Measurements from ENCODE around the gene HOGA1. TPM values are rescaled to one million over a fixed set of nuclear protein-coding genes. Genes with fewer than 3 reads are reported as not detected.

HOGA1 gene
- total and polyA plus RNA-seq, 2 of the 13 experiments (the other 11 are each of a cell fraction or from before 2014, with no cell fraction given): 7.6 to 19.5 TPM

- Histone ChIP-seq H3K9me3 (ENCODE audit: low read length) (no peaks in the 10 kb centered on the region), H3K9ac (ENCODE audit: insufficient read depth, low read depth, low read length) (peak overlapping the region; percentile 66), H3K79me2 (ENCODE audit: insufficient read depth, low read length) (peaks cover 3% of the 10 kb centered on the region), H4K20me1 (ENCODE audit: insufficient read depth, low read length) (no peaks in the 10 kb centered on the region), H3K27me3 (ENCODE audit: control insufficient read depth in 1 of 2, insufficient read depth in 2 of 2, low read length in 2 of 2) (peaks cover 0 to 12% of the 10 kb centered on the region in 2 experiments; a peak in 1 of 5 replicates), H3K36me3 (replicated peaks in 1 of 2; ENCODE audit: control insufficient read depth in 1 of 2, insufficient read depth in 2 of 2, low read length in 2 of 2) (no peaks in the 10 kb centered on the region; a peak in 1 of 5 replicates), H3K4me1 (ENCODE audit: insufficient read depth, low read length) (peaks cover 67% of the 10 kb centered on the region), H3K4me3 (replicated peaks in 1 of 3; ENCODE audit: insufficient read depth in 1 of 3, low read depth in 2 of 3, low read length in 3 of 3) (peak overlapping the region; percentile 48 to 72 (median 54)), H2AFZ (ENCODE audit: low read length) (peak overlapping the region; percentile 12), H3K27ac (ENCODE audit: extremely low read length, insufficient read depth, low read length) (peak overlapping the region; percentile 69), H3K4me2 (ENCODE audit: low read depth, low read length) (peak overlapping the region; percentile 91)
- ChIA-PET CTCF (ENCODE audit: low intra/inter-chr PET ratio, low total read pairs) (no interaction called here), POLR2A (interaction anchor here (0.9 to 2.9 kb wide), 7 partner anchors 10 to 102 kb away, joined by 3 to 23 read pairs (median 8); partner anchors contain the start of genes ANKRD2 and AVPI1)
- intact Hi-C loops (cut with micrococcal nuclease; ENCODE audit: unreplicated experiment) (loop anchor here (1.0 kb wide), 1 partner anchor 11 kb away; no protein-coding TSS in a partner anchor), in situ Hi-C loops (cut with HindIII; ENCODE audit: extremely low pct_ligation_motif_present, low pct_unique_long_range_greater_than_20kb) (no loop called here)
- ATAC-seq (peak; percentile 12), DNase-seq (ENCODE audit: low spot score) (peak; percentile 18), FAIRE-seq (peak; percentile 84)
- 11% methylated on average over 3 of the region's 5 CpGs for WGBS (ENCODE audit: low lambda C conversion rate)
- BruUV-seq (replicated peaks): no TSS peak
- TF ChIP-seq SNAPC2 (CRISPR knock-in tag; IDR thresholded peaks at IDR 0.05): 0 out of 2 replicates have a peak, but pooled peaks have one; percentile 63
- no peak for TF ChIP-seq ELF1 (CRISPR knock-in tag; IDR thresholded peaks at IDR 0.05)
- TF ChIP-seq JUND (CRISPR knock-in tag; IDR thresholded peaks at IDR 0.05): 0 out of 2 replicates have a peak, but pooled peaks have one; percentile 10
- TF ChIP-seq SOX13 (IDR thresholded peaks at IDR 0.05): no peak
- TF ChIP-seq SOX13 (CRISPR knock-in tag; conservative IDR thresholded peaks at IDR 0.05 in 1 of 2, IDR thresholded peaks at IDR 0.05 in 1 of 2): peak in 1 of 2 experiments; percentile 23; a peak in 1 of 4 replicates
- TF ChIP-seq RXRB (CRISPR knock-in tag; IDR thresholded peaks at IDR 0.05; ENCODE audit: borderline replicate concordance): 0 out of 2 replicates have a peak, but pooled peaks have one; percentile 33
- peak; percentile 17; the same call in 1 of the 3 replicates for TF ChIP-seq MXI1 (IDR thresholded peaks at IDR 0.05; ENCODE audit: borderline replicate concordance, low read depth, low read length)
- TF ChIP-seq IRF9 (CRISPR knock-in tag; IDR thresholded peaks at IDR 0.05; ENCODE audit: borderline replicate concordance): peak; percentile 68; the same call in 1 of the 2 replicates
- peak; percentile 93 for TF ChIP-seq TFDP1 (CRISPR knock-in tag; IDR thresholded peaks at IDR 0.05; ENCODE audit: borderline replicate concordance)
- TF ChIP-seq MYC (CRISPR knock-in tag; IDR thresholded peaks at IDR 0.05; ENCODE audit: borderline replicate concordance): peak; percentile 54; the same call in 1 of the 2 replicates
- TF ChIP-seq ZNF354B (CRISPR knock-in tag; IDR thresholded peaks at IDR 0.05): 0 out of 2 replicates have a peak, but pooled peaks have one; percentile 36
- TF ChIP-seq, protein P1, sequence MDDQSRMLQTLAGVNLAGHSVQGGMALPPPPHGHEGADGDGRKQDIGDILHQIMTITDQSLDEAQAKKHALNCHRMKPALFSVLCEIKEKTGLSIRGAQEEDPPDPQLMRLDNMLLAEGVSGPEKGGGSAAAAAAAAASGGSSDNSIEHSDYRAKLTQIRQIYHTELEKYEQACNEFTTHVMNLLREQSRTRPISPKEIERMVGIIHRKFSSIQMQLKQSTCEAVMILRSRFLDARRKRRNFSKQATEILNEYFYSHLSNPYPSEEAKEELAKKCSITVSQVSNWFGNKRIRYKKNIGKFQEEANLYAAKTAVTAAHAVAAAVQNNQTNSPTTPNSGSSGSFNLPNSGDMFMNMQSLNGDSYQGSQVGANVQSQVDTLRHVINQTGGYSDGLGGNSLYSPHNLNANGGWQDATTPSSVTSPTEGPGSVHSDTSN (CRISPR knock-in tag; IDR thresholded peaks at IDR 0.05; ENCODE audit: borderline replicate concordance): no peak
- peak; percentile 66; the same call in 1 of the 2 replicates for TF ChIP-seq TGIF2 (CRISPR knock-in tag; IDR thresholded peaks at IDR 0.05)
- no peak for TF ChIP-seq ZNF674 (CRISPR knock-in tag; IDR thresholded peaks at IDR 0.05; ENCODE audit: low read depth)
- peak; percentile 52; the same call in 1 of the 2 replicates for TF ChIP-seq SAP130 (CRISPR knock-in tag; IDR thresholded peaks at IDR 0.05; ENCODE audit: low read depth)
- TF ChIP-seq, protein P2, sequence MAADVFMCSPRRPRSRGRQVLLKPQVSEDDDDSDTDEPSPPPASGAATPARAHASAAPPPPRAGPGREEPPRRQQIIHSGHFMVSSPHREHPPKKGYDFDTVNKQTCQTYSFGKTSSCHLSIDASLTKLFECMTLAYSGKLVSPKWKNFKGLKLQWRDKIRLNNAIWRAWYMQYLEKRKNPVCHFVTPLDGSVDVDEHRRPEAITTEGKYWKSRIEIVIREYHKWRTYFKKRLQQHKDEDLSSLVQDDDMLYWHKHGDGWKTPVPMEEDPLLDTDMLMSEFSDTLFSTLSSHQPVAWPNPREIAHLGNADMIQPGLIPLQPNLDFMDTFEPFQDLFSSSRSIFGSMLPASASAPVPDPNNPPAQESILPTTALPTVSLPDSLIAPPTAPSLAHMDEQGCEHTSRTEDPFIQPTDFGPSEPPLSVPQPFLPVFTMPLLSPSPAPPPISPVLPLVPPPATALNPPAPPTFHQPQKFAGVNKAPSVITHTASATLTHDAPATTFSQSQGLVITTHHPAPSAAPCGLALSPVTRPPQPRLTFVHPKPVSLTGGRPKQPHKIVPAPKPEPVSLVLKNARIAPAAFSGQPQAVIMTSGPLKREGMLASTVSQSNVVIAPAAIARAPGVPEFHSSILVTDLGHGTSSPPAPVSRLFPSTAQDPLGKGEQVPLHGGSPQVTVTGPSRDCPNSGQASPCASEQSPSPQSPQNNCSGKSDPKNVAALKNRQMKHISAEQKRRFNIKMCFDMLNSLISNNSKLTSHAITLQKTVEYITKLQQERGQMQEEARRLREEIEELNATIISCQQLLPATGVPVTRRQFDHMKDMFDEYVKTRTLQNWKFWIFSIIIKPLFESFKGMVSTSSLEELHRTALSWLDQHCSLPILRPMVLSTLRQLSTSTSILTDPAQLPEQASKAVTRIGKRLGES (CRISPR knock-in tag; IDR thresholded peaks at IDR 0.05; ENCODE audit: borderline replicate concordance): no peak
These were observed 729 bp downstream of the HOGA1 start for GRCh38 chr10:97584798-97585438.

All from HepG2 (cell line).